Keratinocyte (primary cell): ENCODE measurements around the gene PSAPL1. TPM values are rescaled to one million over a fixed set of nuclear protein-coding genes. Genes with fewer than 3 reads are reported as not detected.

Source experiments
- DNase-seq: peaks from one replicate; pipeline ENCODE4 v3.0.0-alpha.2; 2011; ENCODE audit warnings: low read depth, missing footprints, low spot score
- FAIRE-seq: peaks from 2 replicates; lab custom pipeline; 2011; peaks lifted over from hg19 to GRCh38; lab: Jason Lieb, UNC
- H2AFZ ChIP-seq: 2 replicates; pipeline ENCODE4 v1.6.0; 2012; ENCODE audit warnings: low read length, control low read depth, inconsistent platforms; ENCODE audit not compliant: control insufficient read depth
- H3K27ac ChIP-seq: 2 replicates; pipeline ENCODE4 v1.5.1; 2011; ENCODE audit warnings: low read length; ENCODE audit not compliant: control insufficient read depth, insufficient read depth
- H3K27me3 ChIP-seq: 3 replicates; pipeline ENCODE4 v1.6.0; 2011; ENCODE audit warnings: low read length; ENCODE audit not compliant: control insufficient read depth, insufficient read depth; ENCODE audit errors: extremely low read depth
- H3K36me3 ChIP-seq, 2 experiments: 2 replicates in 1 of 2; 3 replicates in 1 of 2; pipeline ENCODE4 v1.5.1; 2011; ENCODE audit warnings: low read length in 2 of 2, mild to moderate bottlenecking in 1 of 2; ENCODE audit not compliant: control insufficient read depth in 2 of 2, insufficient read depth in 2 of 2; ENCODE audit errors: extremely low read depth in 1 of 2
- H3K4me1 ChIP-seq: 3 replicates; pipeline ENCODE4 v1.5.1; 2011; ENCODE audit warnings: low read length; ENCODE audit not compliant: control insufficient read depth, insufficient read depth; ENCODE audit errors: extremely low read depth
- H3K4me2 ChIP-seq: 3 replicates; pipeline ENCODE4 v1.6.0; 2011; ENCODE audit warnings: low read depth, low read length; ENCODE audit not compliant: control insufficient read depth, insufficient read depth; ENCODE audit errors: extremely low read depth
- H3K4me3 ChIP-seq, 3 experiments: fragments of 200-600 bp in 1 of 3; sonication (generic) in 1 of 3; 2 replicates in 2 of 3; 3 replicates in 1 of 3; pipeline ENCODE4 v1.5.1; 2011 to 2016; ENCODE audit warnings: low read length in 3 of 3, mild to moderate bottlenecking in 3 of 3, control low read depth in 2 of 3, inconsistent platforms in 1 of 3, low read depth in 1 of 3, mixed read lengths in 1 of 3, mixed run types in 1 of 3, moderate library complexity in 1 of 3; ENCODE audit not compliant: control insufficient read depth in 2 of 3, insufficient read depth in 2 of 3; ENCODE audit errors: extremely low read depth in 1 of 3
- H3K79me2 ChIP-seq: 2 replicates; pipeline ENCODE4 v1.6.0; 2012; ENCODE audit warnings: low read length; ENCODE audit not compliant: control insufficient read depth, insufficient read depth
- H3K9ac ChIP-seq: 3 replicates; pipeline ENCODE4 v1.6.0; 2011; ENCODE audit warnings: low read length; ENCODE audit not compliant: control insufficient read depth, insufficient read depth; ENCODE audit errors: extremely low read depth
- H3K9me1 ChIP-seq: 3 replicates; pipeline ENCODE4 v1.6.0; 2011; ENCODE audit warnings: low read length; ENCODE audit not compliant: control insufficient read depth, insufficient read depth; ENCODE audit errors: extremely low read depth
- H3K9me3 ChIP-seq: 2 replicates; pipeline ENCODE4 v1.5.1; 2012; ENCODE audit warnings: low read depth, low read length; ENCODE audit not compliant: control insufficient read depth
- H4K20me1 ChIP-seq: 3 replicates; pipeline ENCODE4 v1.6.0; 2011; ENCODE audit warnings: low read length; ENCODE audit not compliant: control insufficient read depth, insufficient read depth; ENCODE audit errors: extremely low read depth
- EZH2 ChIP-seq: IDR thresholded peaks from one replicate; pipeline ENCODE4 v1.6.1; 2012; ENCODE audit warnings: inconsistent platforms, mild to moderate bottlenecking, low read length, moderate library complexity
- dilution Hi-C: fragments of 300-500 bp; cut with MboI; formaldehyde crosslinking; loops from one replicate; pipeline ENCODE4 v1.7.0; 2020; ENCODE audit warnings: low sequenced_read_pairs; ENCODE audit not compliant: extremely low pct_ligation_motif_present
- polyA plus RNA-seq, 5 experiments: library from polyadenylated mRNA; depleted of rRNA in 3 of 5; stranded (reverse) in 3 of 5; stranded (forward) in 1 of 5; unstranded in 1 of 5; fragments of >200 nt; gene quantifications; 1 replicate in 1 of 5; 2 replicates in 3 of 5; 3 replicates in 1 of 5; pipeline versions ENCODE4 v1.2.1 to v1.2.3, GENCODE V29; 2011 to 2012; ENCODE audit warnings: missing spikeins in 2 of 5, low read depth in 1 of 5, low replicate concordance in 1 of 5
- TF ChIP-seq, protein P1 (sequence below), 3 experiments: IDR thresholded peaks in 1 of 3; conservative IDR thresholded peaks in 1 of 3; optimal IDR thresholded peaks in 1 of 3; 2 replicates in 2 of 3; 3 replicates in 1 of 3; pipeline versions ENCODE3 to v1.5.1; 2011; ENCODE audit warnings: low read length in 3 of 3, mild to moderate bottlenecking in 3 of 3, moderate library complexity in 2 of 3, control low read depth in 1 of 3, inconsistent platforms in 1 of 3; ENCODE audit not compliant: insufficient read depth in 2 of 3; ENCODE audit errors: extremely low read depth in 1 of 3

PSAPL1 gene
- polyA plus RNA-seq, 1 donor (not counting 4 experiments of a cell fraction or from before 2014, with no cell fraction given): 0.03 TPM

DNA sequence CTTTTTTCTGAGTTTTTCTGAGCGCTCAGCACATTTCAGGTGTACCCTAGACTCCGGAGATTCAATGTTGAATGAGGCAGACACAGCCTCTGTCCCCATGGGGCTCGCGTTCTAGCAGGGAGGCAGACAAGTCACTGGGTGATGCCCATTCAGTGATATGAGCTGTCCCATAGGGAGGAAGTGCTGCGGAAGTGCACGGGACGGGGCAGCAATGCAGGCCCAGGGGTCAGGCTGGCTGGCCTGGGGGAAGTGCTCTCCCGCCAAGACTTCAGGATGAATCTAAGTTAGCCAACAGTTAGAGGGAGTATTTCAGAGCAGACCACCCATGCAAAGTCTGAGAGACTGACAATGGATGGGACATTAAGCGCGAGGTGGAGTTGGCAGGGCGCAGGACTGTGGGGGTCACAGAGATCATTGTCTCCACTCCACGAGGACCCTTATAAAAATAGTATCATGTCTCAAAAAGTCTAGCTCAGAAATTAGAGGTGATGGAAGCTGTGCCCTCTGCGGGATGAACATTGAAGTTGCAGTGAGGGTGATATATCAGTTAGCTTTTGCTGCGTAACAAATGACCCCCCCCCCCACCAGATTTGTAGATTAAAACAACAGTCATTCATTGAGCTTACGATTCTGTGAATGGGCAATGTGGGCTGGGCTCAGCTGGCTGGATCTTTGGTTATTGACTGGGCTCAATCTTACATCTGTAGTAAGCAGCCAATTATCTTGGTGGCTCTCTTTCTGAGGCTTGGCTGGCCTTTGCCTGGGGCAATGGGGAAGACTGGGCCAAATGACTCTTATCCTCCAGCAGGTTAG, 16.4 kb downstream of the PSAPL1 start:
- Histone ChIP-seq H3K9me3 (no peaks in the 10 kb centered on the region), H3K9ac (no peak overlapping the region), H3K4me1 (no peaks in the 10 kb centered on the region), H4K20me1 (no peaks in the 10 kb centered on the region), H3K4me3 (no peak overlapping the region), H3K27me3 (no peaks in the 10 kb centered on the region), H2AFZ (no peak overlapping the region), H3K9me1 (no peaks in the 10 kb centered on the region), H3K79me2 (no peaks in the 10 kb centered on the region), H3K27ac (no peak overlapping the region), H3K36me3 (no peaks in the 10 kb centered on the region), H3K4me2 (no peak overlapping the region)
- dilution Hi-C loops: no loop called here
- FAIRE-seq: no peak
- DNase-seq: no peak
- TF ChIP-seq, protein P1, sequence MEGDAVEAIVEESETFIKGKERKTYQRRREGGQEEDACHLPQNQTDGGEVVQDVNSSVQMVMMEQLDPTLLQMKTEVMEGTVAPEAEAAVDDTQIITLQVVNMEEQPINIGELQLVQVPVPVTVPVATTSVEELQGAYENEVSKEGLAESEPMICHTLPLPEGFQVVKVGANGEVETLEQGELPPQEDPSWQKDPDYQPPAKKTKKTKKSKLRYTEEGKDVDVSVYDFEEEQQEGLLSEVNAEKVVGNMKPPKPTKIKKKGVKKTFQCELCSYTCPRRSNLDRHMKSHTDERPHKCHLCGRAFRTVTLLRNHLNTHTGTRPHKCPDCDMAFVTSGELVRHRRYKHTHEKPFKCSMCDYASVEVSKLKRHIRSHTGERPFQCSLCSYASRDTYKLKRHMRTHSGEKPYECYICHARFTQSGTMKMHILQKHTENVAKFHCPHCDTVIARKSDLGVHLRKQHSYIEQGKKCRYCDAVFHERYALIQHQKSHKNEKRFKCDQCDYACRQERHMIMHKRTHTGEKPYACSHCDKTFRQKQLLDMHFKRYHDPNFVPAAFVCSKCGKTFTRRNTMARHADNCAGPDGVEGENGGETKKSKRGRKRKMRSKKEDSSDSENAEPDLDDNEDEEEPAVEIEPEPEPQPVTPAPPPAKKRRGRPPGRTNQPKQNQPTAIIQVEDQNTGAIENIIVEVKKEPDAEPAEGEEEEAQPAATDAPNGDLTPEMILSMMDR (optimal IDR thresholded peaks at IDR 0.05 in 1 of 3, IDR thresholded peaks at IDR 0.05 in 1 of 3, conservative IDR thresholded peaks at IDR 0.05 in 1 of 3; ENCODE audit: extremely low read depth in 1 of 3, insufficient read depth in 2 of 3, low read length in 3 of 3): no peak
- TF ChIP-seq EZH2: no peak

DNA sequence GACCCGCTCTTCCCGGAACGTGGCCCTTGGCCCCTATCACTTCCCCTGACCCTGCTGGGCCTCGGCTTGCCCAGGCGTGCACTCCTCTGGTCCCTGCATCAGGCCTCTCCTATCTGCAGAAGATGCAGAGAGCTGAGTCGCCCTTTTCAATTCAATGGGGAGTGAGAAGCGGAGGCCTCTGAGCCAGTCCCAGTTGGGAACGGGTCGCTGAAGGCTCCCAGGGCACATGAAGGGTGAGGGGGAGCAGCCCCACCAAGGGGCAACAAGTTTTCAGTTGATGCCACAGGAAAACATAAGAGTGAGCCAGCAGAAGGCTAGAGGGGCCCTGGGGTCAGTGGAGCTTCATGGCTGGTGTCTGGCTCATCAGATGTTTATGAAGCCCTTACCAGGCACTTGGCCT, 17.1 kb downstream of the PSAPL1 start:
- Histone ChIP-seq H3K4me1 (no peaks in the 10 kb centered on the region), H3K36me3 (no peaks in the 10 kb centered on the region), H3K79me2 (no peaks in the 10 kb centered on the region), H3K4me2 (no peak overlapping the region), H4K20me1 (no peaks in the 10 kb centered on the region), H2AFZ (no peak overlapping the region), H3K9ac (no peak overlapping the region), H3K27ac (no peak overlapping the region), H3K4me3 (no peak overlapping the region), H3K27me3 (no peaks in the 10 kb centered on the region), H3K9me1 (no peaks in the 10 kb centered on the region), H3K9me3 (no peaks in the 10 kb centered on the region)
- DNase-seq (no peak), FAIRE-seq (no peak)
- dilution Hi-C loops: no loop called here
- TF ChIP-seq, protein P1 (optimal IDR thresholded peaks at IDR 0.05 in 1 of 3, IDR thresholded peaks at IDR 0.05 in 1 of 3, conservative IDR thresholded peaks at IDR 0.05 in 1 of 3; ENCODE audit: extremely low read depth in 1 of 3, insufficient read depth in 2 of 3, low read length in 3 of 3): no peak
- no peak for TF ChIP-seq EZH2
